H9 (cell line): ENCODE data around the gene ASPG. TPM values are rescaled to one million over a fixed set of nuclear protein-coding genes. Genes with fewer than 3 reads are reported as not detected.
A peak's percentile ranks its signal among the peaks of the same experiment; 100 is the strongest.

Experiments
- DNase-seq: peaks from one replicate; pipeline ENCODE4 v3.0.0-alpha.2; 2017
- H2AFZ ChIP-seq: one replicate; pipeline ENCODE4 v1.6.1; 2013; ENCODE audit warnings: mild to moderate bottlenecking, low read length, control low read depth, moderate library complexity
- H2AK5ac ChIP-seq: 2 replicates; pipeline ENCODE4 v1.6.1; 2013; ENCODE audit warnings: low read length, control low read depth, mixed read lengths; ENCODE audit not compliant: insufficient read length
- H2BK120ac ChIP-seq: one replicate; pipeline ENCODE4 v1.6.1; 2013; ENCODE audit warnings: low read depth, mild to moderate bottlenecking, low read length, control low read depth, inconsistent platforms; ENCODE audit not compliant: poor library complexity, severe bottlenecking
- H2BK12ac ChIP-seq: 2 replicates; pipeline ENCODE4 v1.6.1; 2013; ENCODE audit warnings: low read length, control low read depth, mixed read lengths, low read depth; ENCODE audit not compliant: insufficient read length
- H2BK15ac ChIP-seq: 2 replicates; pipeline ENCODE4 v1.6.1; 2013; ENCODE audit warnings: low read depth, low read length, control low read depth
- H2BK20ac ChIP-seq: one replicate; pipeline ENCODE4 v1.6.1; 2013; ENCODE audit warnings: low read depth, mild to moderate bottlenecking, low read length, control low read depth, inconsistent platforms; ENCODE audit not compliant: poor library complexity, severe bottlenecking
- H2BK5ac ChIP-seq: 2 replicates; pipeline ENCODE4 v1.6.1; 2013; ENCODE audit warnings: low read length, control low read depth, mixed read lengths; ENCODE audit not compliant: insufficient read length
- H3K14ac ChIP-seq: 2 replicates; pipeline ENCODE4 v1.6.1; 2013; ENCODE audit warnings: low read length, control low read depth; ENCODE audit not compliant: insufficient read depth
- H3K18ac ChIP-seq: 2 replicates; pipeline ENCODE4 v1.6.1; 2013; ENCODE audit warnings: low read depth, mild to moderate bottlenecking, mixed read lengths, low read length, control low read depth; ENCODE audit not compliant: insufficient read length
- H3K23ac ChIP-seq: 2 replicates; pipeline ENCODE4 v1.6.1; 2013; ENCODE audit warnings: low read length, control low read depth, mixed read lengths, low read depth; ENCODE audit not compliant: insufficient read length
- H3K23me2 ChIP-seq: 2 replicates; pipeline ENCODE4 v1.6.1; 2013; ENCODE audit warnings: low read depth, mild to moderate bottlenecking, mixed read lengths, low read length, control low read depth; ENCODE audit not compliant: insufficient read length, poor library complexity, severe bottlenecking
- H3K27ac ChIP-seq: 2 replicates; pipeline ENCODE4 v1.5.1; 2013; ENCODE audit warnings: low read length, control low read depth, mixed read lengths, low read depth; ENCODE audit not compliant: insufficient read length
- H3K27me3 ChIP-seq: 2 replicates; pipeline ENCODE4 v1.6.1; 2013; ENCODE audit warnings: low read length, control low read depth, inconsistent platforms; ENCODE audit not compliant: insufficient read depth
- H3K4ac ChIP-seq: 2 replicates; pipeline ENCODE4 v1.6.1; 2013; ENCODE audit warnings: low read depth, mild to moderate bottlenecking, control low read depth, inconsistent platforms, low read length, moderate library complexity
- H3K4me1 ChIP-seq: 2 replicates; pipeline ENCODE4 v1.6.1; 2013; ENCODE audit warnings: low read length, control low read depth, inconsistent platforms; ENCODE audit not compliant: insufficient read depth
- H3K4me2 ChIP-seq: 2 replicates; pipeline ENCODE4 v1.6.1; 2013; ENCODE audit warnings: low read length, control low read depth, mixed read lengths; ENCODE audit not compliant: insufficient read length, insufficient read depth
- H3K56ac ChIP-seq: 2 replicates; pipeline ENCODE4 v1.6.1; 2013; ENCODE audit warnings: low read depth, mild to moderate bottlenecking, mixed read lengths, low read length, control low read depth; ENCODE audit not compliant: insufficient read length
- H3K79me1 ChIP-seq: 2 replicates; pipeline ENCODE4 v1.6.1; 2013; ENCODE audit warnings: low read depth, mild to moderate bottlenecking, moderate library complexity, low read length, control low read depth, inconsistent platforms; ENCODE audit not compliant: insufficient read depth, poor library complexity, severe bottlenecking
- H3K79me2 ChIP-seq: 2 replicates; pipeline ENCODE4 v1.6.1; 2013; ENCODE audit warnings: low read length, control low read depth, inconsistent platforms; ENCODE audit not compliant: insufficient read depth
- H3K9ac ChIP-seq: 2 replicates; pipeline ENCODE4 v1.6.1; 2013; ENCODE audit warnings: low read length, control low read depth, mixed read lengths; ENCODE audit not compliant: insufficient read length; ENCODE audit errors: extremely low read depth
- H3K9me3 ChIP-seq: one replicate; pipeline ENCODE4 v1.6.1; 2013; ENCODE audit warnings: low read depth, low read length, inconsistent platforms; ENCODE audit not compliant: control insufficient read depth
- H3T11ph ChIP-seq: one replicate; pipeline ENCODE4 v1.6.1; 2013; ENCODE audit warnings: mild to moderate bottlenecking, low read length, control low read depth, inconsistent platforms
- H4K20me1 ChIP-seq: one replicate; pipeline ENCODE4 v1.6.1; 2013; ENCODE audit not compliant: control insufficient read depth, insufficient read length, insufficient read depth
- H4K5ac ChIP-seq: 2 replicates; pipeline ENCODE4 v1.6.1; 2013; ENCODE audit warnings: low read depth, mild to moderate bottlenecking, mixed read lengths, low read length, control low read depth; ENCODE audit not compliant: insufficient read length
- H4K8ac ChIP-seq: replicated peaks from 2 replicates; pipeline ENCODE4 v1.6.1; 2013; ENCODE audit warnings: low read length, control low read depth, mixed read lengths, low read depth; ENCODE audit not compliant: insufficient read length
- H4K91ac ChIP-seq: 2 replicates; pipeline ENCODE4 v1.6.1; 2013; ENCODE audit warnings: low read depth, mild to moderate bottlenecking, moderate library complexity, mixed read lengths, low read length, control low read depth; ENCODE audit not compliant: insufficient read length
- H3K27ac Mint-ChIP-seq, 3 experiments: 2 replicates in 2 of 3; 3 replicates in 1 of 3; pipeline ENCODE4 v1.8.0; 2020 to 2021; ENCODE audit warnings: mixed read lengths in 3 of 3, mild to moderate bottlenecking in 1 of 3, moderate library complexity in 1 of 3
- H3K27me3 Mint-ChIP-seq: 2 replicates; pipeline ENCODE4 v1.8.0; 2021; ENCODE audit warnings: low read depth, mild to moderate bottlenecking, moderate library complexity, mixed read lengths
- H3K36me3 Mint-ChIP-seq, 3 experiments: 2 replicates in 2 of 3; 3 replicates in 1 of 3; pipeline ENCODE4 v1.8.0; 2020 to 2021; ENCODE audit warnings: low read depth in 3 of 3, mixed read lengths in 3 of 3; ENCODE audit not compliant: insufficient read depth in 1 of 3
- H3K4me1 Mint-ChIP-seq, 2 experiments: 2 replicates each; pipeline ENCODE4 v1.8.0; 2020; ENCODE audit warnings: mixed read lengths in 2 of 2
- H3K4me3 Mint-ChIP-seq, 2 experiments: 2 replicates in 1 of 2; 3 replicates in 1 of 2; pipeline ENCODE4 v1.8.0; 2020 to 2021; ENCODE audit warnings: mild to moderate bottlenecking in 2 of 2, mixed read lengths in 2 of 2, moderate library complexity in 1 of 2
- H3K9me3 Mint-ChIP-seq, 2 experiments: 2 replicates in 1 of 2; 3 replicates in 1 of 2; pipeline ENCODE4 v1.8.0; 2020; ENCODE audit warnings: mild to moderate bottlenecking in 2 of 2, mixed read lengths in 2 of 2, moderate library complexity in 1 of 2
- WGBS: extraction: QIAGEN DNeasy Blood & Tissue Kit; methylation state at CpG from one replicate; pipeline ENCODE4 v1.1.7; 2013; ENCODE audit warnings: missing lambda C conversion rate, low lambda C conversion rate, mixed read lengths; ENCODE audit not compliant: insufficient read length; ENCODE audit errors: extremely low coverage; 5-methylcytosine and 5-hydroxymethylcytosine counted together
- total RNA-seq: library from RNA; stranded (reverse); gene quantifications from 2 replicates; pipeline ENCODE4 v1.2.1, GENCODE V29; 2021
- TF ChIP-seq, protein P1 (sequence below): fragments of 200-600 bp; sonication (generic); conservative IDR thresholded peaks from 3 replicates; pipeline ENCODE4 v1.8.0; 2021; ENCODE audit warnings: antibody characterized with exemption, mild to moderate bottlenecking

Gene ASPG
- total RNA-seq, 1 experiment from 2014 or later: 0.33 TPM

DNA sequence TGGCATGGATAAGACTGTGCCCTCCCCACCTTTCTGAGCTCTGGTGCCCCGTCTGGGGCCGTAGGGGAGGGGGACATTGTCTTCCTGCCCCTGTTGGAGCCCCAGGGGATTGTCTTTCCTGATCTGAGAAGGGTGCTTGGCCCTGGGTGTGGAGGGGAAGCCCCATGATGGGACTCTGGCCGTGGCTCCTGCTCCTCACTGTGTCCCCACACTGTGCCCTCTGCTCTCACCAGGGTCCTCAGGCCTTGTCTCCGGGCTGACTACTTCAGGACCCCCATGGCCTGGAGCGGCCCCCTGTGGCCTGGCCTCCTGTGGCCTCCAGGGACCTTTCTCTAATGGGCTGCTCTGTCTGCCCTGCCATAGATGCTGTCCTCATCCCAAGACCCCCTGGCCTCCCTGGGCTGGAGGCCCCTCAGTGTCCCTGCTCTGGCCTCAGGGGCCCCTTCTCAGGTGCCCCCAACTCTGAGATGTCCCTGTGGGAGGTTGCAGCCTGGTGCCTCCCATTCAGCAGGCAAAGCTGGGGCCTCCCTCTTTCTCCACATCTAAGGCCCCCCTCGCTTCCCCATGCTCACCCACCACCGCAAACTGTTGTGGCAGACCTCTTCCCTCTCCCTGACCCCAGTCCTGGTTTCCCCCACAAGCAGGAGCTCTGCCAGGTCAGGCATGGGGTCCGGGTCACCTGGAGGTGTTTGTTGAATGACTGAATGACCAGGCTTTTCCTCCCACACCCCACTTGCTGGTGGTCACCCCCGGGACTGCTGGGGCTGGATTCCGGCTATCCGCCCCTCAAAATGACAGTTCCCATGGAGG, 56.8 kb downstream of the ASPG start:
- Mint-ChIP-seq H3K4me1 (peaks cover 28 to 30% of the 10 kb centered on the region in 2 experiments), H3K27me3 (peaks cover 1% of the 10 kb centered on the region), H3K27ac (no peak overlapping the region), H3K4me3 (no peak overlapping the region), H3K36me3 (peaks cover 2 to 18% (median 10%) of the 10 kb centered on the region in 3 experiments; a peak in 6 of 7 replicates), H3K9me3 (no peaks in the 10 kb centered on the region)
- Histone ChIP-seq H3K9me3 (no peaks in the 10 kb centered on the region), H2BK15ac (no peak overlapping the region), H2BK12ac (no peak overlapping the region), H3K56ac (no peak overlapping the region), H3K4ac (no peak overlapping the region), H3K9ac (no peak overlapping the region), H3K4me2 (no peak overlapping the region), H3K4me1 (no peaks in the 10 kb centered on the region; the same call in 1 of the 2 replicates), H3K14ac (no peak overlapping the region), H4K91ac (no peak overlapping the region), H4K20me1 (no peaks in the 10 kb centered on the region), H3K27ac (no peak overlapping the region), H2AFZ (no peak overlapping the region), H3K23me2 (peaks cover 11% of the 10 kb centered on the region), H2BK5ac (no peak overlapping the region), H3K79me2 (peaks cover 17% of the 10 kb centered on the region; the same call in 1 of the 2 replicates), H3K27me3 (peaks cover under 1% of the 10 kb centered on the region; the same call in 1 of the 2 replicates), H2AK5ac (no peak overlapping the region), H2BK20ac (no peak overlapping the region), H4K5ac (no peak overlapping the region), H3K79me1 (no peaks in the 10 kb centered on the region), H3T11ph (no peak overlapping the region), H4K8ac (no peak overlapping the region), H3K18ac (no peak overlapping the region), H2BK120ac (no peak overlapping the region), H3K23ac (no peak overlapping the region)
- DNase-seq: peak; percentile 26
- TF ChIP-seq, protein P1, sequence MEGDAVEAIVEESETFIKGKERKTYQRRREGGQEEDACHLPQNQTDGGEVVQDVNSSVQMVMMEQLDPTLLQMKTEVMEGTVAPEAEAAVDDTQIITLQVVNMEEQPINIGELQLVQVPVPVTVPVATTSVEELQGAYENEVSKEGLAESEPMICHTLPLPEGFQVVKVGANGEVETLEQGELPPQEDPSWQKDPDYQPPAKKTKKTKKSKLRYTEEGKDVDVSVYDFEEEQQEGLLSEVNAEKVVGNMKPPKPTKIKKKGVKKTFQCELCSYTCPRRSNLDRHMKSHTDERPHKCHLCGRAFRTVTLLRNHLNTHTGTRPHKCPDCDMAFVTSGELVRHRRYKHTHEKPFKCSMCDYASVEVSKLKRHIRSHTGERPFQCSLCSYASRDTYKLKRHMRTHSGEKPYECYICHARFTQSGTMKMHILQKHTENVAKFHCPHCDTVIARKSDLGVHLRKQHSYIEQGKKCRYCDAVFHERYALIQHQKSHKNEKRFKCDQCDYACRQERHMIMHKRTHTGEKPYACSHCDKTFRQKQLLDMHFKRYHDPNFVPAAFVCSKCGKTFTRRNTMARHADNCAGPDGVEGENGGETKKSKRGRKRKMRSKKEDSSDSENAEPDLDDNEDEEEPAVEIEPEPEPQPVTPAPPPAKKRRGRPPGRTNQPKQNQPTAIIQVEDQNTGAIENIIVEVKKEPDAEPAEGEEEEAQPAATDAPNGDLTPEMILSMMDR: no peak
- no CpG with 5 or more reads among the region's 11 CpGs for WGBS
